WTC11 (cell line): ENCODE results near the gene RPRD1A. TPM values are rescaled to one million over a fixed set of nuclear protein-coding genes. Genes with fewer than 3 reads are reported as not detected.

Experiments
- ATAC-seq: fragments of 200-7000 bp; cut with Tn5 transposase; 2 replicates; pipeline ENCODE4 v1.10.0; 2021; ENCODE audit warnings: mild to moderate bottlenecking, moderate library complexity
- CTCF ChIA-PET: fragments of 300-600 bp; sonication (Branson Sonifier 250); formaldehyde crosslinking; loops from one replicate; lab custom pipeline; 2021; ENCODE audit warnings: antibody characterized with exemption; lab: Charles Lee
- POLR2A ChIA-PET: fragments of 350-600 bp; sonication (Branson Sonifier 250); formaldehyde crosslinking; loops from one replicate; lab custom pipeline; 2021; ENCODE audit warnings: antibody characterized with exemption; lab: Charles Lee
- DNase-seq: peaks from one replicate; pipeline ENCODE4 v3.0.0; 2021; ENCODE audit warnings: low spot score
- H3K27ac Mint-ChIP-seq: 2 replicates; pipeline ENCODE4 v1.8.0; 2021; ENCODE audit warnings: mixed read lengths
- H3K27me3 Mint-ChIP-seq: 2 replicates; pipeline ENCODE4 v1.8.0; 2021; ENCODE audit warnings: low read depth, mild to moderate bottlenecking, moderate library complexity, mixed read lengths
- H3K36me3 Mint-ChIP-seq: 2 replicates; pipeline ENCODE4 v1.8.0; 2021; ENCODE audit warnings: mixed read lengths
- H3K4me1 Mint-ChIP-seq: 2 replicates; pipeline ENCODE4 v1.8.0; 2022; ENCODE audit warnings: mixed read lengths
- H3K4me3 Mint-ChIP-seq: 2 replicates; pipeline ENCODE4 v1.8.0; 2021; ENCODE audit warnings: mild to moderate bottlenecking, moderate library complexity, mixed read lengths
- H3K9me3 Mint-ChIP-seq: 2 replicates; pipeline ENCODE4 v1.8.0; 2021; ENCODE audit warnings: mixed read lengths
- ATF1 ChIP-seq: sonication (generic); formaldehyde crosslinking; IDR thresholded peaks from 2 replicates; pipeline ENCODE4 v1.8.1; 2023; ENCODE audit warnings: mild to moderate bottlenecking, moderate library complexity, missing genetic modification reagents
- CBFB ChIP-seq: sonication (generic); formaldehyde crosslinking; IDR thresholded peaks from 2 replicates; pipeline ENCODE4 v1.8.1; 2022; ENCODE audit warnings: mild to moderate bottlenecking, low read depth, missing genetic modification reagents
- ETV6 ChIP-seq: sonication (generic); formaldehyde crosslinking; IDR thresholded peaks from 2 replicates; pipeline ENCODE4 v1.8.1; 2022; ENCODE audit warnings: mild to moderate bottlenecking, missing genetic modification reagents
- FOXJ3 ChIP-seq: sonication (generic); formaldehyde crosslinking; IDR thresholded peaks from 2 replicates; pipeline ENCODE4 v1.9.0; 2021; ENCODE audit warnings: missing genetic modification reagents, mild to moderate bottlenecking, borderline replicate concordance
- FOXP1 ChIP-seq: sonication (generic); formaldehyde crosslinking; IDR thresholded peaks from 2 replicates; pipeline ENCODE4 v1.8.0; 2022; ENCODE audit warnings: missing genetic modification reagents, mild to moderate bottlenecking, moderate library complexity, borderline replicate concordance
- GABPB1 ChIP-seq: sonication (generic); formaldehyde crosslinking; IDR thresholded peaks from 2 replicates; pipeline ENCODE4 v1.8.1; 2023; ENCODE audit warnings: mild to moderate bottlenecking, missing genetic modification reagents
- GRHL2 ChIP-seq: fragments of 250-450 bp; sonication (Bioruptor Pico); IDR thresholded peaks from 2 replicates; pipeline ENCODE4 v1.8.0; 2022; ENCODE audit warnings: mild to moderate bottlenecking, moderate library complexity; ENCODE audit not compliant: insufficient replicate concordance, severe bottlenecking
- GTF2I ChIP-seq: fragments of 250-450 bp; sonication (Bioruptor Pico); conservative IDR thresholded peaks from 2 replicates; pipeline ENCODE4 v1.4.0; 2021; ENCODE audit warnings: mild to moderate bottlenecking
- IRF2 ChIP-seq: sonication (generic); formaldehyde crosslinking; IDR thresholded peaks from 2 replicates; pipeline ENCODE4 v1.8.0; 2022; ENCODE audit warnings: low read depth, missing genetic modification reagents, borderline replicate concordance
- JUN ChIP-seq: sonication (generic); formaldehyde crosslinking; IDR thresholded peaks from 2 replicates; pipeline ENCODE4 v1.8.0; 2023; ENCODE audit warnings: mild to moderate bottlenecking, missing genetic modification reagents
- MXD4 ChIP-seq: fragments of 250-450 bp; sonication (Bioruptor Pico); IDR thresholded peaks from 2 replicates; pipeline ENCODE4 v1.8.0; 2021; ENCODE audit warnings: mild to moderate bottlenecking, moderate library complexity, borderline replicate concordance
- NR3C1 ChIP-seq: sonication (generic); formaldehyde crosslinking; conservative IDR thresholded peaks from 2 replicates; pipeline ENCODE4 v1.8.1; 2023; ENCODE audit warnings: low read depth, mild to moderate bottlenecking, missing genetic modification reagents
- SMAD3 ChIP-seq: sonication (generic); formaldehyde crosslinking; IDR thresholded peaks from 2 replicates; pipeline ENCODE4 v1.8.0; 2022; ENCODE audit warnings: missing genetic modification reagents, mild to moderate bottlenecking, borderline replicate concordance
- TEAD1 ChIP-seq: sonication (generic); formaldehyde crosslinking; IDR thresholded peaks from 2 replicates; pipeline ENCODE4 v1.8.0; 2022; ENCODE audit warnings: mild to moderate bottlenecking, missing genetic modification reagents
- TEAD4 ChIP-seq: sonication (generic); formaldehyde crosslinking; IDR thresholded peaks from 2 replicates; pipeline ENCODE4 v1.8.0; 2022; ENCODE audit warnings: mild to moderate bottlenecking, missing genetic modification reagents
- ZNF138 ChIP-seq: sonication (generic); formaldehyde crosslinking; conservative IDR thresholded peaks from 2 replicates; pipeline ENCODE4 v1.8.1; 2022; ENCODE audit warnings: mild to moderate bottlenecking, moderate library complexity, missing genetic modification reagents
- ZNF317 ChIP-seq: sonication (generic); formaldehyde crosslinking; IDR thresholded peaks from 2 replicates; pipeline ENCODE4 v1.8.1; 2023; ENCODE audit warnings: low read depth, mild to moderate bottlenecking, moderate library complexity, missing genetic modification reagents, borderline replicate concordance
- ZNF396 ChIP-seq: fragments of 250-450 bp; sonication (Bioruptor Pico); IDR thresholded peaks from 2 replicates; pipeline ENCODE4 v1.8.0; 2021; ENCODE audit warnings: mild to moderate bottlenecking, moderate library complexity, borderline replicate concordance
- ZNF671 ChIP-seq: fragments of 250-450 bp; sonication (Bioruptor Pico); IDR thresholded peaks from 2 replicates; pipeline ENCODE4 v1.8.0; 2021; ENCODE audit warnings: mild to moderate bottlenecking
- total RNA-seq: library from RNA; stranded (reverse); gene quantifications from 3 replicates; pipeline ENCODE4 v1.2.3, GENCODE V29; 2021
- TF ChIP-seq, protein P1 (sequence below): fragments of 250-450 bp; sonication (Bioruptor Pico); IDR thresholded peaks from 2 replicates; pipeline ENCODE4 v1.9.0; 2021; ENCODE audit warnings: mild to moderate bottlenecking, borderline replicate concordance
- TF ChIP-seq, protein P2 (sequence below): fragments of 250-450 bp; sonication (Bioruptor Pico); IDR thresholded peaks from 2 replicates; pipeline ENCODE4 v1.9.0; 2021; ENCODE audit warnings: moderate library complexity, mild to moderate bottlenecking, inconsistent platforms, borderline replicate concordance
- TF ChIP-seq, protein P3 (sequence below): sonication (generic); formaldehyde crosslinking; IDR thresholded peaks from 2 replicates; pipeline ENCODE4 v1.8.1; 2023; ENCODE audit warnings: mild to moderate bottlenecking, missing genetic modification reagents, moderate library complexity
- TF ChIP-seq, protein P4 (sequence below): sonication (generic); formaldehyde crosslinking; IDR thresholded peaks from 2 replicates; pipeline ENCODE4 v1.8.1; 2022; ENCODE audit warnings: low read depth, missing genetic modification reagents, borderline replicate concordance
- TF ChIP-seq, protein P5 (sequence below): sonication (generic); formaldehyde crosslinking; IDR thresholded peaks from 2 replicates; pipeline ENCODE4 v1.8.1; 2022; ENCODE audit warnings: low read depth, mild to moderate bottlenecking, moderate library complexity, missing genetic modification reagents, borderline replicate concordance

The RPRD1A gene
- total RNA-seq, 1 experiment from 2014 or later: 115 TPM

DNA sequence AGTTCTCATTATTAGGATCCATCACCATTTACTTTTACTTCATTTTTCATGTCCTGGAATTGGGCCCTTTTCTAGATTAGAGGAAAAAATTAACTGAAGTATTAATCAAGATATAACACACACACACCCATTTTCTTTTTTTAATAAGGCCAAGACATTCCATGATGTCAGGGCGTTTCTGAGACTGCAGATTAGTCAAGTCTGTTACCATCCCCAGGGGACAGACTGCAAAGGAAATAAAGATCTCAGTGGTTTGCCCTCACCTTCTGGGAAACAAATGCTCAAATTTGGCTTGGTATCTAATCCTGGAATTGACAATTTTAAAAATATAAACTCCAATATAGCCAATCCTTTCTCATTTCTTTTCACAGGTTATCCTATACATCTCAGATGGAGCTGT lies 67.4 kb downstream of the RPRD1A start (continued):
- TF ChIP-seq, protein P1, sequence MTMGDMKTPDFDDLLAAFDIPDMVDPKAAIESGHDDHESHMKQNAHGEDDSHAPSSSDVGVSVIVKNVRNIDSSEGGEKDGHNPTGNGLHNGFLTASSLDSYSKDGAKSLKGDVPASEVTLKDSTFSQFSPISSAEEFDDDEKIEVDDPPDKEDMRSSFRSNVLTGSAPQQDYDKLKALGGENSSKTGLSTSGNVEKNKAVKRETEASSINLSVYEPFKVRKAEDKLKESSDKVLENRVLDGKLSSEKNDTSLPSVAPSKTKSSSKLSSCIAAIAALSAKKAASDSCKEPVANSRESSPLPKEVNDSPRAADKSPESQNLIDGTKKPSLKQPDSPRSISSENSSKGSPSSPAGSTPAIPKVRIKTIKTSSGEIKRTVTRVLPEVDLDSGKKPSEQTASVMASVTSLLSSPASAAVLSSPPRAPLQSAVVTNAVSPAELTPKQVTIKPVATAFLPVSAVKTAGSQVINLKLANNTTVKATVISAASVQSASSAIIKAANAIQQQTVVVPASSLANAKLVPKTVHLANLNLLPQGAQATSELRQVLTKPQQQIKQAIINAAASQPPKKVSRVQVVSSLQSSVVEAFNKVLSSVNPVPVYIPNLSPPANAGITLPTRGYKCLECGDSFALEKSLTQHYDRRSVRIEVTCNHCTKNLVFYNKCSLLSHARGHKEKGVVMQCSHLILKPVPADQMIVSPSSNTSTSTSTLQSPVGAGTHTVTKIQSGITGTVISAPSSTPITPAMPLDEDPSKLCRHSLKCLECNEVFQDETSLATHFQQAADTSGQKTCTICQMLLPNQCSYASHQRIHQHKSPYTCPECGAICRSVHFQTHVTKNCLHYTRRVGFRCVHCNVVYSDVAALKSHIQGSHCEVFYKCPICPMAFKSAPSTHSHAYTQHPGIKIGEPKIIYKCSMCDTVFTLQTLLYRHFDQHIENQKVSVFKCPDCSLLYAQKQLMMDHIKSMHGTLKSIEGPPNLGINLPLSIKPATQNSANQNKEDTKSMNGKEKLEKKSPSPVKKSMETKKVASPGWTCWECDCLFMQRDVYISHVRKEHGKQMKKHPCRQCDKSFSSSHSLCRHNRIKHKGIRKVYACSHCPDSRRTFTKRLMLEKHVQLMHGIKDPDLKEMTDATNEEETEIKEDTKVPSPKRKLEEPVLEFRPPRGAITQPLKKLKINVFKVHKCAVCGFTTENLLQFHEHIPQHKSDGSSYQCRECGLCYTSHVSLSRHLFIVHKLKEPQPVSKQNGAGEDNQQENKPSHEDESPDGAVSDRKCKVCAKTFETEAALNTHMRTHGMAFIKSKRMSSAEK (CRISPR knock-in tag): no peak
- TF ChIP-seq, protein P2, sequence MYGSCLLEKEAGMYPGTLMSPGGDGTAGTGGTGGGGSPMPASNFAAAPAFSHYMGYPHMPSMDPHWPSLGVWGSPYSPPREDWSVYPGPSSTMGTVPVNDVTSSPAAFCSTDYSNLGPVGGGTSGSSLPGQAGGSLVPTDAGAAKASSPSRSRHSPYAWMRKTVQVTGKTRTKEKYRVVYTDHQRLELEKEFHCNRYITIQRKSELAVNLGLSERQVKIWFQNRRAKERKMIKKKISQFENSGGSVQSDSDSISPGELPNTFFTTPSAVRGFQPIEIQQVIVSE (CRISPR knock-in tag): no peak
- TF ChIP-seq ZNF396 (CRISPR knock-in tag): no peak
- no peak for TF ChIP-seq NR3C1 (CRISPR knock-in tag)
- TF ChIP-seq JUN: no peak
- TF ChIP-seq, protein P3, sequence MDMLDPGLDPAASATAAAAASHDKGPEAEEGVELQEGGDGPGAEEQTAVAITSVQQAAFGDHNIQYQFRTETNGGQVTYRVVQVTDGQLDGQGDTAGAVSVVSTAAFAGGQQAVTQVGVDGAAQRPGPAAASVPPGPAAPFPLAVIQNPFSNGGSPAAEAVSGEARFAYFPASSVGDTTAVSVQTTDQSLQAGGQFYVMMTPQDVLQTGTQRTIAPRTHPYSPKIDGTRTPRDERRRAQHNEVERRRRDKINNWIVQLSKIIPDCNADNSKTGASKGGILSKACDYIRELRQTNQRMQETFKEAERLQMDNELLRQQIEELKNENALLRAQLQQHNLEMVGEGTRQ (CRISPR knock-in tag): no peak
- no peak for TF ChIP-seq GTF2I (CRISPR knock-in tag)
- no peak for TF ChIP-seq MXD4 (CRISPR knock-in tag)
- no peak for TF ChIP-seq SMAD3 (CRISPR knock-in tag)
- TF ChIP-seq TEAD1 (CRISPR knock-in tag): no peak
- no peak for TF ChIP-seq TEAD4 (CRISPR knock-in tag)

DNA sequence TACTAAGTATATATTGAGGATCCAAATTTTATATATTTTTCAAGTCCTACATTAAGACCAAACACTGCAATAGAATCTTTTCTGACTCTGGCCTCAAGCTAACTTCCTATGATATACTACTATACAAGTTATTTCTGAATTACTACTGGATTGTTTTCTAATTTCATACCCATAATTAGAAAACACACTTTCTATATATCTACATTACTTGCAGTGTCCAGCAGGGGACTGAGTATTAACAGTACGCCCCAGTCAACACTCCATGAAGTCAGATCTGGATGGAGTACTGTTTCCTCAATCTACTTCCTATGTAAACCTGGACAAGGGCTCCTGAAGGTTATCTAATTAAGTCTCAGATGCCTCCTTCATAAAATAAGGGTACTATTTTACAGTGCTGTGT lies 68.4 kb downstream of the RPRD1A start:
- TF ChIP-seq NR3C1 (CRISPR knock-in tag) (no peak), ETV6 (no peak), CBFB (no peak), ZNF138 (CRISPR knock-in tag) (no peak), ZNF317 (CRISPR knock-in tag) (no peak), GABPB1 (no peak), GRHL2 (no peak), IRF2 (no peak), ZNF671 (CRISPR knock-in tag) (no peak), ATF1 (CRISPR knock-in tag) (no peak), FOXJ3 (no peak), FOXP1 (no peak)
- TF ChIP-seq, protein P4, sequence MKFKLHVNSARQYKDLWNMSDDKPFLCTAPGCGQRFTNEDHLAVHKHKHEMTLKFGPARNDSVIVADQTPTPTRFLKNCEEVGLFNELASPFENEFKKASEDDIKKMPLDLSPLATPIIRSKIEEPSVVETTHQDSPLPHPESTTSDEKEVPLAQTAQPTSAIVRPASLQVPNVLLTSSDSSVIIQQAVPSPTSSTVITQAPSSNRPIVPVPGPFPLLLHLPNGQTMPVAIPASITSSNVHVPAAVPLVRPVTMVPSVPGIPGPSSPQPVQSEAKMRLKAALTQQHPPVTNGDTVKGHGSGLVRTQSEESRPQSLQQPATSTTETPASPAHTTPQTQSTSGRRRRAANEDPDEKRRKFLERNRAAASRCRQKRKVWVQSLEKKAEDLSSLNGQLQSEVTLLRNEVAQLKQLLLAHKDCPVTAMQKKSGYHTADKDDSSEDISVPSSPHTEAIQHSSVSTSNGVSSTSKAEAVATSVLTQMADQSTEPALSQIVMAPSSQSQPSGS (CRISPR knock-in tag): no peak
- TF ChIP-seq, protein P5, sequence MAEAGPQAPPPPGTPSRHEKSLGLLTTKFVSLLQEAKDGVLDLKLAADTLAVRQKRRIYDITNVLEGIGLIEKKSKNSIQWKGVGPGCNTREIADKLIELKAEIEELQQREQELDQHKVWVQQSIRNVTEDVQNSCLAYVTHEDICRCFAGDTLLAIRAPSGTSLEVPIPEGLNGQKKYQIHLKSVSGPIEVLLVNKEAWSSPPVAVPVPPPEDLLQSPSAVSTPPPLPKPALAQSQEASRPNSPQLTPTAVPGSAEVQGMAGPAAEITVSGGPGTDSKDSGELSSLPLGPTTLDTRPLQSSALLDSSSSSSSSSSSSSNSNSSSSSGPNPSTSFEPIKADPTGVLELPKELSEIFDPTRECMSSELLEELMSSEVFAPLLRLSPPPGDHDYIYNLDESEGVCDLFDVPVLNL (CRISPR knock-in tag): no peak
- CTCF ChIA-PET: interaction anchor here (1.7 kb wide), 1 partner anchor 18 kb away, joined by 6 read pairs; no protein-coding TSS in a partner anchor
- Mint-ChIP-seq H3K4me1 (no peaks in the 10 kb centered on the region), H3K4me3 (no peak overlapping the region), H3K27ac (no peak overlapping the region), H3K27me3 (no peaks in the 10 kb centered on the region), H3K9me3 (no peaks in the 10 kb centered on the region), H3K36me3 (0 out of 2 replicates have a peak, but pooled peaks cover 4% of the 10 kb centered on the region)
- ATAC-seq: peak; percentile 51; the same call in 1 of the 2 replicates
- no peak for DNase-seq
- POLR2A ChIA-PET: no interaction called here
